ENCODE results near the gene SEC11C. TPM values are rescaled to one million over a fixed set of nuclear protein-coding genes. Genes with fewer than 3 reads are reported as not detected.

The SEC11C gene
- total RNA-seq, 1 experiment from 2014 or later = 62.1 TPM

Other genes starting within 250 kb of the SEC11C start
- not detected in 2 replicates for gene GRP, start 80.3 kb downstream of the SEC11C start, total RNA-seq (2014; rRNA removed; shearing (Covaris generic))
- gene RAX, start 133.6 kb downstream of the SEC11C start, total RNA-seq (2014; rRNA removed; shearing (Covaris generic)) = not detected in 2 replicates
- not detected in 2 replicates for gene CPLX4, start 178.8 kb downstream of the SEC11C start, total RNA-seq (2014; rRNA removed; shearing (Covaris generic))
- 107 and 120 TPM in 2 replicates for gene LMAN1, start 219.4 kb downstream of the SEC11C start, total RNA-seq (2014; rRNA removed; shearing (Covaris generic))